MM.1S (cell line): ENCODE data around the gene TSGA10.

Experiments
- DNase-seq: peaks from one replicate; pipeline ENCODE4 v3.0.0-alpha.2; 2015
- H2AFZ ChIP-seq: fragments of 300-600 bp; sonication (generic); 2 replicates; pipeline ENCODE4 v1.6.0; 2016; ENCODE audit warnings: antibody characterized with exemption, low read length
- H3F3A ChIP-seq: fragments of 300-600 bp; sonication (generic); 2 replicates; pipeline ENCODE4 v1.6.1; 2016; ENCODE audit warnings: mild to moderate bottlenecking, antibody characterized with exemption, low read length, moderate library complexity, mixed read lengths; ENCODE audit not compliant: insufficient read depth
- H3K27ac ChIP-seq: fragments of 300-600 bp; sonication (generic); 2 replicates; pipeline ENCODE4 v1.5.1; 2016; ENCODE audit warnings: mild to moderate bottlenecking, low read length
- H3K27me3 ChIP-seq: fragments of 300-600 bp; sonication (generic); replicated peaks from 2 replicates; pipeline ENCODE4 v1.6.0; 2016; ENCODE audit warnings: low read length; ENCODE audit not compliant: insufficient read depth
- H3K36me3 ChIP-seq: fragments of 300-600 bp; sonication (generic); replicated peaks from 2 replicates; pipeline ENCODE4 v1.6.1; 2016; ENCODE audit warnings: mild to moderate bottlenecking, low read length, mixed read lengths; ENCODE audit not compliant: insufficient read depth
- H3K4me1 ChIP-seq: fragments of 300-600 bp; sonication (generic); 2 replicates; pipeline ENCODE4 v1.6.1; 2016; ENCODE audit warnings: low read length, mixed read lengths
- H3K4me2 ChIP-seq: fragments of 300-600 bp; sonication (generic); 2 replicates; pipeline ENCODE4 v1.6.0; 2016; ENCODE audit warnings: low read depth, low read length
- H3K4me3 ChIP-seq: fragments of 300-600 bp; sonication (generic); 2 replicates; pipeline ENCODE4 v1.5.1; 2016; ENCODE audit warnings: low read length, mixed read lengths
- H3K79me2 ChIP-seq: fragments of 300-600 bp; sonication (generic); 2 replicates; pipeline ENCODE4 v1.6.1; 2016; ENCODE audit warnings: mixed run types, low read length, mixed read lengths
- H3K9ac ChIP-seq: fragments of 300-600 bp; sonication (generic); 2 replicates; pipeline ENCODE4 v1.6.1; 2016; ENCODE audit warnings: low read length, mixed read lengths
- H3K9me2 ChIP-seq: fragments of 300-600 bp; sonication (generic); replicated peaks from 2 replicates; pipeline ENCODE4 v1.6.1; 2016; ENCODE audit warnings: mild to moderate bottlenecking, low read length, mixed read lengths; ENCODE audit not compliant: insufficient read depth
- H3K9me3 ChIP-seq: fragments of 300-600 bp; sonication (generic); replicated peaks from 2 replicates; pipeline ENCODE4 v1.6.1; 2016; ENCODE audit warnings: mild to moderate bottlenecking, low read length, mixed read lengths; ENCODE audit not compliant: insufficient read depth
- H4K20me1 ChIP-seq: fragments of 300-600 bp; sonication (generic); 2 replicates; pipeline ENCODE4 v1.6.1; 2016; ENCODE audit warnings: mild to moderate bottlenecking, low read length, moderate library complexity, mixed read lengths; ENCODE audit not compliant: insufficient read depth
- EZH2 ChIP-seq: fragments of 300-600 bp; sonication (generic); optimal IDR thresholded peaks from 2 replicates; pipeline ENCODE3; 2017; ENCODE audit warnings: low read depth, mild to moderate bottlenecking, antibody characterized with exemption, low read length, mixed read lengths
- EZH2phosphoT487 ChIP-seq: fragments of 300-600 bp; sonication (generic); IDR thresholded peaks from 2 replicates; pipeline ENCODE4 v1.6.1; 2018; ENCODE audit warnings: antibody characterized with exemption, low read length
- TF ChIP-seq, protein P1 (sequence below): fragments of 300-600 bp; sonication (generic); IDR thresholded peaks from 2 replicates; pipeline ENCODE4 v1.5.1; 2016; ENCODE audit warnings: antibody characterized with exemption, low read length, mixed read lengths

TSGA10 gene

DNA sequence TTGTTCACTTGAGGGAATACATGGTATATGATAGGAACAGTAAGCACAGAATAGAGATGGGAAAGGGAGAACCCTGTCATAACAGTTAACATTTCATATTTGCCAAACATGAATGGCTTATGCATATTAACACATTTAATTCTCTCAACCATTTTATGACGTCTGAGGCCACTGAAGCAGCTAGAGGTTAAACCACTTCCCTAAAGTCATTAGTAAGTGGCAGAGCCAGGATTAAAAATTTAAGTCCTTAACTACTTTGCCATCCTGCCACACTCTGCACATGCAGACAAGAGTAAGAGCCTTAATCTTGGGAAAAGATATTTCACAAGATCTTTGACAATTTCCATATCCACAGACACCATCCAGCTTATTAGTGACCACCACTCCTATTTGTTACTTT, 2.1 kb upstream of the TSGA10 start:
- H3K9ac ChIP-seq: no peak overlapping the region
- H3K36me3 ChIP-seq: no peaks in the 10 kb centered on the region
- no peaks in the 10 kb centered on the region for H4K20me1 ChIP-seq
- no peak overlapping the region for H3K4me2 ChIP-seq
- peaks cover 14% of the 10 kb centered on the region for H3K4me1 ChIP-seq
- H3K9me3 ChIP-seq: no peaks in the 10 kb centered on the region
- no peaks in the 10 kb centered on the region for H3K27me3 ChIP-seq
- no peak overlapping the region for H2AFZ ChIP-seq
- peaks cover 5% of the 10 kb centered on the region; the same call in 1 of the 2 replicates for H3F3A ChIP-seq
- peaks cover 20% of the 10 kb centered on the region; the same call in 1 of the 2 replicates for H3K79me2 ChIP-seq
- H3K4me3 ChIP-seq: no peak overlapping the region
- TF ChIP-seq, protein P1, sequence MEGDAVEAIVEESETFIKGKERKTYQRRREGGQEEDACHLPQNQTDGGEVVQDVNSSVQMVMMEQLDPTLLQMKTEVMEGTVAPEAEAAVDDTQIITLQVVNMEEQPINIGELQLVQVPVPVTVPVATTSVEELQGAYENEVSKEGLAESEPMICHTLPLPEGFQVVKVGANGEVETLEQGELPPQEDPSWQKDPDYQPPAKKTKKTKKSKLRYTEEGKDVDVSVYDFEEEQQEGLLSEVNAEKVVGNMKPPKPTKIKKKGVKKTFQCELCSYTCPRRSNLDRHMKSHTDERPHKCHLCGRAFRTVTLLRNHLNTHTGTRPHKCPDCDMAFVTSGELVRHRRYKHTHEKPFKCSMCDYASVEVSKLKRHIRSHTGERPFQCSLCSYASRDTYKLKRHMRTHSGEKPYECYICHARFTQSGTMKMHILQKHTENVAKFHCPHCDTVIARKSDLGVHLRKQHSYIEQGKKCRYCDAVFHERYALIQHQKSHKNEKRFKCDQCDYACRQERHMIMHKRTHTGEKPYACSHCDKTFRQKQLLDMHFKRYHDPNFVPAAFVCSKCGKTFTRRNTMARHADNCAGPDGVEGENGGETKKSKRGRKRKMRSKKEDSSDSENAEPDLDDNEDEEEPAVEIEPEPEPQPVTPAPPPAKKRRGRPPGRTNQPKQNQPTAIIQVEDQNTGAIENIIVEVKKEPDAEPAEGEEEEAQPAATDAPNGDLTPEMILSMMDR: no peak
- TF ChIP-seq EZH2phosphoT487 (no peak), EZH2 (no peak)
- no peak for DNase-seq
- H3K27ac ChIP-seq: no peak overlapping the region
- no peaks in the 10 kb centered on the region for H3K9me2 ChIP-seq

DNA sequence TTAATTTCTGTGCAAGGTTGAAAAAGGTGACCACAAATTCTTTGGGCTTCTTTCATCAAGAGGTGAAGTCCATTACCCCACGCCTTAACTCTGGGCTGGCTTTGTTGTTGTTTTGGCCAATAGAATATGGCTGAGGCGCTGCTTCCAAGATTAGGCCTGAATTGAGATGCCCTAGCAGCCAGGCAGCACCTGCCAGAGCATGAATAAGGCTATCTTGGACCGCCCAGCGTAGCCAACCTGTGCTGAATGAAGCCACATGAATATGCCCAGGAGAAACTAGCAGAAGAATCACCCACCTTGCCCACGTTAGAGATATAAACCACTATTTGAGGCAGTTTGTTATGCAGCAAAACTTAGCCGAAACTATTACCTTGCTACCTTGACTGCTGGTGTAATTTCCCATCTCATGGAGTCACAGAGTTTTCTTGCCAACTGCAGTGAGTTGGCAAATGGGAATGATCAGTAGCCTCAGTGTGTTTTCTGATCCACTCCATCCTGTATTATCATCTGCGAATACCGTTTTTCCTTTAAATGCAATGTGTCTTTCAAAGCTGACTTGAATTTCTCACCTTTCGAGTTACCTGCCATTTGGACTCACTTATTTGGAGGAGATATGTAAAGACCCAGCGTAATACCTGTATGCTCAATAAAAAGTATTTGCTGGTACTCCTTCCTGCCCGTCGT, 679 bp downstream of the TSGA10 start:
- Histone ChIP-seq H3K27ac (peak overlapping the region; percentile 78; the same call in 1 of the 2 replicates), H3K9ac (peak overlapping the region; percentile 84), H3K27me3 (no peaks in the 10 kb centered on the region), H3K36me3 (no peaks in the 10 kb centered on the region), H3K79me2 (peaks cover 20% of the 10 kb centered on the region; the same call in 1 of the 2 replicates), H3K9me2 (no peaks in the 10 kb centered on the region), H3F3A (peaks cover 5% of the 10 kb centered on the region; the same call in 1 of the 2 replicates), H3K4me3 (peak overlapping the region; percentile 77), H4K20me1 (no peaks in the 10 kb centered on the region), H3K9me3 (no peaks in the 10 kb centered on the region), H3K4me2 (peak overlapping the region; percentile 96), H2AFZ (peak overlapping the region; percentile 49), H3K4me1 (peaks cover 14% of the 10 kb centered on the region)
- DNase-seq: peak; percentile 12
- TF ChIP-seq, protein P1: no peak
- TF ChIP-seq EZH2: no peak
- no peak for TF ChIP-seq EZH2phosphoT487

DNA sequence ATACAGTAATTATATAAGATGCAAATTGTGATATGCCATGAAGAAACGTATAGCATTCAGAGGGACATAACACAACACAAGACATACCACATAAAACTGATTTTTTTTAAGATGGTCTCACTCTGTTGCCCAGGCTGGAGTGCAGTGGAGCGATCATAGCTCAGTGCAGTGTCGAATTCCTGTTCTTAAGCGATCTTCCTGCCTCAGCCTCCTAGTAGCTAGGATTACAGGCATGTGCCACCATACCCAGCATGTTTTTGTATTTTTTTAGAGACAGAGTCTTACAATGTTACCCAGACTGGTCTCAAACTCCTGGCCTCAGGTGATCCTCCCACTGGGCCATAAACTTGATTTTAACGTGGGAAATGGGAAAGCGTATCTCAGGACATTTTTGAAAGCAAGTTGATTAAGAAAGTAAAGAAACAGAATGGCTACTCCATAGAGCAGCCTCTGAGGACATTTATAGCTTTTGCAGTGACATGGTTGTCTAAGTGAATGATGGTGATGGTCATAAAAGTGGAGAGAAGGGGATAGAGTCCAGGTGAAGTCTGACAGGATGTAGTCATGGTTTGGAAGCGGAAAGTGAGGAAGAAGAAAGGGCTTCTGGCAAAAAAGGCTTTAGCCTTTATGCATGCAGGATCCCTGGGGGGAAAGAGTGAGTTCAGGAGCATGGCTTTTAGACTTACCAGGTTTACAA, 2.4 kb downstream of the TSGA10 start:
- Histone ChIP-seq H3K36me3 (no peaks in the 10 kb centered on the region), H4K20me1 (no peaks in the 10 kb centered on the region), H3K4me2 (no peak overlapping the region), H3K9me2 (no peaks in the 10 kb centered on the region), H3K79me2 (peaks cover 20% of the 10 kb centered on the region; the same call in 1 of the 2 replicates), H3K9me3 (no peaks in the 10 kb centered on the region), H3F3A (peaks cover 5% of the 10 kb centered on the region; the same call in 1 of the 2 replicates), H3K4me1 (peaks cover 14% of the 10 kb centered on the region), H3K4me3 (no peak overlapping the region), H3K27me3 (no peaks in the 10 kb centered on the region), H3K27ac (no peak overlapping the region), H2AFZ (no peak overlapping the region), H3K9ac (no peak overlapping the region)
- TF ChIP-seq, protein P1: no peak
- DNase-seq: no peak
